KG1 (cell line): ENCODE results near the gene VCP.
"Not testable (repeated sequence)": the region's sequence is repeated elsewhere in the genome, so short reads cannot be mapped to it uniquely, and the experiment has no call there.

Experiments used
- DNase-seq: peaks from one replicate; lab custom pipeline; 2025; lab: John Stamatoyannopoulos, UW

Gene VCP

GRCh38 chr9:35060548-35061207, 11.7 kb downstream of the VCP start:
- no peak for DNase-seq

- DNase-seq, result no peak
These were observed 13.0 kb downstream of the VCP start for GRCh38 chr9:35059438-35059837.

- DNase-seq, result no peak
These were observed 15.2 kb downstream of the VCP start for GRCh38 chr9:35057271-35057620.

- no peak for DNase-seq
These were observed 15.7 kb downstream of the VCP start for GRCh38 chr9:35056571-35057270.

DNA sequence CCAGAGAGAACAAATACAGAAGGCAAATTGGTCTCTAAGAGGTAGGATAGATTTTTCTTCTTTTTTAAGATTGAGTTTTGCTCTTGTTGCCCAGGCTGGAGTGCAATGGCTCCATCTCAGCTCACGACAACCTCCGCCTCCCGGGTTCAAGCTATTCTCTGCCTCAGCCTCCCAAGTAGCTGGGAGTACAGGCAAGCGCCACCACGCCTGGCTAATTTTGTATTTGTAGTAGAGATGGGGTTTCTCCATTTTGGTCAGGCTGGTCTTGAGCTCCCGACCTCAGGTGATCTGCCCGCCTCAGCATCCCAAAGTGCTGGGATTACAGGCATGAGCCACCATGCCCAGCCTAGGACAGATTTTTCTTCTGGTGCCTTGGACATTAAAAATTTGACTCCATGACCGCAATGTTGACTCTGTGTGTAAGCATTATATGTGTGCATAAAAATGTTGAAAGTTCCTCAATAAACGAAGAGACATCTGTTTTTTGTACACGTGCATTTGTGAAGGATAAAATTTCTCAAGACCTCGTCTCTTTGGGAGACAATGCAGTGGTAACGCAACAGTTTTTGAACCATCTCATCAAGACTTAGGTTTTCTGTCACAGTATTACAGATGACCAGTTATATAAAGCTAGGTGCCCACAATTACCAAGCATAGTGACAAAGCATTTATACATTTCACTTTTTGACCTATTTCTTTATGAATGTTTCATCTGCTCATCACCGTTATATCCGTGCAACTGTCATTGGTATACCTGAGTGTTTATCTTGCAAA, 17.4 kb downstream of the VCP start:
- no peak for DNase-seq

GRCh38 chr9:35054185-35054835, 18.1 kb downstream of the VCP start:
- DNase-seq, result no peak

DNA sequence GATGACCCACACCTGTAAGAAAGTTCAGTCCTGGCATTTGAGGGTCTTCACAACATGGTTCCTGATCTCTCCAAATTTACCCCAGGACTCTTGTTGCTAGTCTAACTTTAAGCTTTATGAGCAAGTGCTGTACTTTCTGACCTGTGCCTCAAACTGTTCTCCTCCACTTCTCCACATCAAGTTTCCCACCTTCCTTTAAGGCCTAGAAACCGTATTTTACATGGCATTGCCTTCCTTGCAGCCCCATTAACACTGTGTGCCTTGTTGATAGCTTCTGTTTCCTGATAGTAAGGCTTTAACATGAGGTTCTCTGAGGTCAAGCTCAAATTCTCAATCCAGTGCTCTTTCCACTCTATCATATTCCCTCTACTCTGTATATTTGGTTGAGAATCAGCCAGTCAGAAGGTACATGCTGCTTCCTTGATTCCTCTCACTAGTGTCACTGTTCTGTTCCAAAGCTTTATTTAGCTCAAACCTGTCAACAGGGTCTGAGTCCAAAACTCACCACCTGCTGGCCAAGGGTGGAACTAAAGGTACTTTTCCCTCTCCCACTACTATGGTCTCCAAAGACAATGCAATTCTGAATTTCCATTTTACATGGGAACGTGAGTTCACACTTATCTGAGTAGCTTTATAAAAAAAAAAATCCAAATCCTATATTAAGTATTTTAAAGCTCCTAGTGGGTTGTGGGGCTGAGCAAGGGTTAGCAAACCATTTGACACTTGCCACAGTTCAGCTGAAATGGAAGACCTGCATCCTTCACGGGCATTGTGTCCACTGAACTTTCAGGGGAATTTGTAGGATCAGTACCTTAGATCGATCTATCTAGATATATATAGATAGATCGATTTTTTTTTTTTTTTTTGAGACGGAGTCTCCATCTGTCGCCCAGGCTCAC, 21.1 kb downstream of the VCP start:
- peak; percentile 8 for DNase-seq

GRCh38 chr9:35048511-35048910, 23.9 kb downstream of the VCP start:
- DNase-seq, result no peak

DNA sequence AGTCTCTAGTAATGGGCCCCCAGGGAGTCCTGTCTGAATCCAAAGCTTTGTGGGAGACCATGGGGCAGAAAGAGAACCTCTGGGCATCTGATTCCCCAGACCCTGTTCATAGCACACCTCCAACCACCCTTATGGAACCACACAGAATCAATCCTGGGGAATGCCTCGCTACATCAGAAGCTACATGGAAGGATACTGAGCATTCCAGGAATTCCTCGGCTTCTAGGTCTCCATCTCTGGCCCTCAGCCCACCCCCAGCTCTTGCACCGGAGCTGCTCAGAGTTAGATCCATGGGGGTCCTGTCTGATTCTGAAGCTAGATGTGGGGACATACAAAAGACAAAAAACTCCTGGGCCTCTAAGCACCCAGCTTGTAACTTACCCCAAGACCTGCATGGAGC, 28.4 kb downstream of the VCP start:
- DNase-seq, result no peak

DNA sequence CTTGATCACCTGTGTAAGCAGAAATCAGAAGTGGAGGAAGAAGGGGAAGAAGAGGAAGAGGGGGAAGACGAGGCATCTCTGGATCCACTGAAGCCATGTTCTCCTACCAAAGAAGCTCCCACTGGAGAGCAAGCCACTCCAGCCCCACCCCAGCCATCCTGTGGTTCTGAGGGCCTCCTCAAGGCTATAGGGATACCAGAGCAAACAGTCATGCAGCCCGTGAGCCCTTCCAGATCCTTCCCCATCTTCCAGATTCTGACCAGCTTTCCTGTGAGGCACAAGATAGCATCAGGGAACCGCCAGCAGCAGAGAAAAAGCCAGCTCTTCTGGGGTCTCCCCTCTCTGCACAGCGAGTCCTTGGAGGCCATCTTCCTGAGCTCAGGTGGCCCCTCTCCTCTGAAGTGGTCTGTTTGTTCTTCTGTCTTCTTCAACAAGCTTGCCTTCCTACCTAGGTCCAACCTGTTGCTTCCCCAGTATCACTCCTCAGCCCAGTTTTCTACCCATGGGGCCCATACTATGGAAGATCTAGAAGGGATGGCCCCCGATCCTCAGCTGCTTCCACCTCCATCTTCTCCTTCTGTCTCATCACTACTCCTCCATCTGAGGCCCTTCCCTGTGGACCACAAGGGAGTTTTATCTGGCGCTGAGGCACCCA, 29.4 kb downstream of the VCP start:
- no peak for DNase-seq

- no peak for DNase-seq
These were observed 30.3 kb downstream of the VCP start for GRCh38 chr9:35042081-35042604.

- DNase-seq, result no peak
These were observed 36.3 kb downstream of the VCP start for GRCh38 chr9:35035851-35036701.

DNA sequence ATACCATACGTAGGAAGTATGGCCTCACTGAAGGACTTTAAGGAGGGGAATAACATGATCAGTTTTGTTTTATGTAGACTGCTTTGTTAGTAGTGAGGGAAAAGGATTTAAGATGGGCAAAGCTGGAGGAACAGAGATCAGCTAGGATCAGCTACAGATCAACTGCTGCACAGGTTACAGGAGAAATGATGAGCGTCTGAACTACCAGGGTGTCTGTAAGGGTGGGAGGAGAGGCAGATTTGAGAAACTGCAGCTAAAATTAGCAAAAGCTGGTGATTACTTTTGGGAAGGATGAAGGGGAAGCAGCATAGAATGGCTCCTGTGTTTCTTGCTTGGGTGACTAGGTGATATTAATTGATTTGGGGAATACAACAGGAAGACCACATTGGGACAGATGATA, 39.3 kb downstream of the VCP start:
- no peak for DNase-seq

- no peak for DNase-seq
These were observed 42.6 kb downstream of the VCP start for GRCh38 chr9:35029852-35030251.

DNA sequence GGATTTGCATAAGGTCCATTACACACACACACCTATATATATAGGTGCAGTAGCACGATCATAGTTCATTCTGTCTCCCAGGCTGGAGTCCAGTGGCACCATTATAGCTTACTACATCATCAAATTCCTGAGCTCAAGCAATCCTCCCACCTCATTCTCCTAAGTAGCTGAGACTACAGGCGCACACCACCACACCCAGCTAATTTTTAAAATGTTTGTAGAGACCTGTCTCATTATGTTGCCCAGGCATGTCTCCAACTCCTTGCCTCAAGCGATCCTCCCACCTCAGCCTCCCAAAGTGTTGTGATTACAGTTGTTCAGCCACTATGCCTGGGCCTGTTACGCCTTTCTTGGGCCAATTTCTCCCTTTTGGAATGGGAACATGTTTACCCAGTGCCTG, 43.2 kb downstream of the VCP start:
- no peak for DNase-seq

GRCh38 chr9:35028341-35028740, 44.1 kb downstream of the VCP start:
- DNase-seq, result no peak

DNA sequence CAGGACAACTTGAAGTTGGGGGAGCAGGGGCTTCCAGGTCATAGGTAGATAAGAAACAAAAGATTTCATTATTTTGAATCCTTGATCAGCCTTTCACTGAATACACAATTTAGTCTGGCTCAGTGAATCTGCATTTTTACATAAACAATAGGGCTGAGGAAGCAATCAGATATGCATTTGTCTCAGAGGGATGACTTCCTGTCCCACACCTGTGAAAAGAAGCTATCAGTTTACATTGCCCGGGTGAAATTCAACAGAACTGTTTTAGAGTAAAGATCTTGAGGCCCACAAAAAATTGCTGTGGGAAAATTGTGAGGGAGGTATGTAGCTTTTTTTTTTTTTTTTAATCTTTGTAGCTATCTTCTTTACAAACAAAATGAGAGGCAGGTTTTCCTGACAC, 44.6 kb downstream of the VCP start:
- no peak for DNase-seq

DNA sequence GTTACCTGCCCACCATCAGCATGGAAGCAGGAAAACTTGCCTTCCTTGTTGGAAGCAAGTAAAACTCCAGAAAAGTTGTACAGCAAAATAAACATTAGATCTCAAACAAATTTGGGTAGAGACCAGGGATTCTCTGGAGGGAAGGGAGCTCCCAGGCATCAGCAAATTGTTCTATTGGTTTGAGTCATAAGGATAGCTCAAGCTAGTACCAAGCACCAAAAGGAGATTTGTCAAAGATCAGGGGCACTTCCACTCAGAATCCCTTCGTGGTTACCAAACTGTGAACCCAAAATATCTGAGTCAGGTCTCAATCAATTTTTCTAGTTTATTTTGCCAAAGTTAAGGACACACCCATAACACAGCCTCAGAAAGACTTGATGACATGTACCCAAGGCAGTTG, 45.1 kb downstream of the VCP start:
- DNase-seq, result no peak

DNA sequence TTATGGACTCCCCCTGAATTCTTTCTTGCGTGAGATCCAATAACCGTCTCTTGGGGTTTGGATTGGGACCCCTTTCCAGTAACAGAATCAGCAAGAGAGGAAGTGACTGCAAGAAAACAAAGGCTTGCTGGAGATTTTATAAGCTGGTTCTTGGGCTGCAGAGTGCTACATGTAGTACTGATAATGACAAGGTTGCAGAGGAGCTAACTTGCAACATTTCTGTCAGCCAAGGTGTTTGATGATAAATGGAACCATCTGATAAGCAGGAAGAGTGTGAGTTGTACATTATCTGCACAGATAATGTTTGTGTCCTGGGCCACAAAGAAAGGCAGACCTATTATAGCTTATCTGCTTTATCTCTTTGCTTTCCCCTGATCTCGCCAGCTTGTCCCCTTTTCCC, 45.8 kb downstream of the VCP start:
- DNase-seq, result no peak

DNA sequence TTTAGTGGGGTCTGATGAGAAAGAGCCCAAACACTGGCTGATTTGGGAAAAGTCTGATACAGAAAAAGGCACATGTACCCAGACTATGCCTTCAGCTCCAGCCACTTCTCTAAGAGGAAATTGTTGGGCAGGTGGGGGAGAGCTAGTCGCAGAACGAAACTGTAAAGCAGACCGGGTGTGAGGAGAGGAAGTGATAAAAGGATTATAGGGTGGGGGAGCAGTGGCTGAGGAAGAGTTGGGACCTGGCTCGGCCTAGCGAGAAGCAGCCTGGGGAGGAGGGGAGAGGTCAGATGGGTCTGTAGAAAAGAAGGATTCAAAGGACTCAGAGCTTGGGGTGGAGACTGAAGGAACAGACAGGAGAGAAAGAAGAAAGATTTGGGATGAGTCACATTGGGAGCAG, 49.0 kb downstream of the VCP start:
- not testable (repeated sequence) for DNase-seq
